AG10803 (cell line): ENCODE data around the gene DISP3.

ENCODE experiments used
- DNase-seq: peaks from one replicate; pipeline ENCODE4 v3.0.0; 2010; ENCODE audit warnings: low read depth
- H3K4me3 ChIP-seq: 2 replicates; pipeline ENCODE4 v1.5.1; 2011; ENCODE audit warnings: mild to moderate bottlenecking, low read length, control low read depth
- CTCF ChIP-seq: conservative IDR thresholded peaks from 2 replicates; pipeline ENCODE4 v1.5.1; 2011; ENCODE audit warnings: mild to moderate bottlenecking, low read length, control low read depth, inconsistent platforms

DISP3 gene

GRCh38 chr1:11540773-11541160, 61.8 kb downstream of the DISP3 start:
- no peak overlapping the region for H3K4me3 ChIP-seq
- no peak for TF ChIP-seq CTCF
- no peak for DNase-seq

- H3K4me3 ChIP-seq: no peak overlapping the region
- TF ChIP-seq CTCF: no peak
- no peak for DNase-seq
These were observed 62.3 kb downstream of the DISP3 start for GRCh38 chr1:11541236-11541635.

GRCh38 chr1:11541956-11542355, 63.0 kb downstream of the DISP3 start:
- TF ChIP-seq CTCF: no peak
- no peak overlapping the region for H3K4me3 ChIP-seq
- no peak for DNase-seq

GRCh38 chr1:11543392-11543791, 64.4 kb downstream of the DISP3 start:
- DNase-seq: no peak
- no peak overlapping the region for H3K4me3 ChIP-seq
- TF ChIP-seq CTCF: no peak

GRCh38 chr1:11543796-11544195, 64.8 kb downstream of the DISP3 start:
- TF ChIP-seq CTCF: no peak
- no peak for DNase-seq
- H3K4me3 ChIP-seq: no peak overlapping the region

- no peak for DNase-seq
- H3K4me3 ChIP-seq: no peak overlapping the region
- no peak for TF ChIP-seq CTCF
These were observed 67.5 kb downstream of the DISP3 start for GRCh38 chr1:11546456-11546855.

GRCh38 chr1:11550664-11551283, 71.8 kb downstream of the DISP3 start:
- H3K4me3 ChIP-seq: no peak overlapping the region
- peak; percentile 53 for DNase-seq
- TF ChIP-seq CTCF: no peak
